Subcutaneous adipose tissue (tissue), 4 donors: ENCODE results near the gene GATA2. TPM values are rescaled to one million over a fixed set of nuclear protein-coding genes. Genes with fewer than 3 reads are reported as not detected.

ENCODE experiments used
- total RNA-seq, 4 donors: library from RNA; depleted of rRNA; stranded (reverse); fragments of >200 nt; gene quantifications; one replicate each; pipeline ENCODE4 v1.1.0, GENCODE V29; 2016
- TF ChIP-seq, protein P1 (sequence below): fragments of 450-650 bp; IDR thresholded peaks from one replicate; pipeline ENCODE4 v1.5.1; 2016; ENCODE audit warnings: low read depth, mild to moderate bottlenecking, control low read depth, antibody characterized with exemption, moderate library complexity

The GATA2 gene
- total RNA-seq, 4 donors from 2014 or later, result 2.4 to 26.6 (median 11.0) TPM

DNA sequence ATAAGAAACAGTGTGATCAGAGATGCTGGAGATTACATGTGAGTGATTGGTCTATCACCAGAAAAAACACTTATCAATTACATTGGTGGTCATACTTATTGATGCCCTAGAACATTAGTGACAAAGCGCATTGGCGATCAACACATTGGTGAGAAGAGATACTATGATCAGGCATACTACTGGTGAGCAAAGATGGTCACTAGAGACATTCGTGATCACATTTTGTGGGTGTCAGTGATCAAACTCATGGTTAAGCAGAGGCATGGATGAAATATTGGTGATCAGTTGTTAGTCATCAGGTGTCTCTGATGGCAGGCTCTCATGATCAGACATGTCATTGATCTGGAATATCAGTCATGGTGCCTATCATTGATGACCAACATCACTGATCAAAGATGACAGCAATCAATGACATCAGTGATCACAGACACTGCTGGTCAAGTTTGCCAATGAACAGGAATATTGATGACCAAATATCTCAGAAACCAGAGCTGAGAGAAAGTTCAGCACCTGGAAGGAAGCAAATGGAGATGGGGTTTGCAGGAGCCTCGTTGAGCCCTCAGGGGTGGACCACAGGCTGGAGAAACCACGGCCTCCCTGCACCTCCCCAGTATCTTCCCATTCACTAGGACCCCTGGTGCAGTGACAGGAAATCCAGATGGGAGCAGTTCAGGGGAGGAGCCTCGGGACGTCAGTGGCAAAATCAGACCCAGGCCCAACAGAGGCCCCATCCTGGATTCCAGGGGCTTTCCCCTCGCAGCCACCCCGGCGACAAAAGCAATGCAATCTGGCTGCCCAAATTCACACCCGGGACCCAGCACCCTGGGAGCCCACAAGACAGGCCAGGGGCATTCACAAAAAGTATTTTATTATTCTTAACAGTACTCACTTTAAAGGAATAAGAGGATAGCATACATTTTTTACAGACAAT lies 14.2 kb downstream of the GATA2 start:
- TF ChIP-seq, protein P1, sequence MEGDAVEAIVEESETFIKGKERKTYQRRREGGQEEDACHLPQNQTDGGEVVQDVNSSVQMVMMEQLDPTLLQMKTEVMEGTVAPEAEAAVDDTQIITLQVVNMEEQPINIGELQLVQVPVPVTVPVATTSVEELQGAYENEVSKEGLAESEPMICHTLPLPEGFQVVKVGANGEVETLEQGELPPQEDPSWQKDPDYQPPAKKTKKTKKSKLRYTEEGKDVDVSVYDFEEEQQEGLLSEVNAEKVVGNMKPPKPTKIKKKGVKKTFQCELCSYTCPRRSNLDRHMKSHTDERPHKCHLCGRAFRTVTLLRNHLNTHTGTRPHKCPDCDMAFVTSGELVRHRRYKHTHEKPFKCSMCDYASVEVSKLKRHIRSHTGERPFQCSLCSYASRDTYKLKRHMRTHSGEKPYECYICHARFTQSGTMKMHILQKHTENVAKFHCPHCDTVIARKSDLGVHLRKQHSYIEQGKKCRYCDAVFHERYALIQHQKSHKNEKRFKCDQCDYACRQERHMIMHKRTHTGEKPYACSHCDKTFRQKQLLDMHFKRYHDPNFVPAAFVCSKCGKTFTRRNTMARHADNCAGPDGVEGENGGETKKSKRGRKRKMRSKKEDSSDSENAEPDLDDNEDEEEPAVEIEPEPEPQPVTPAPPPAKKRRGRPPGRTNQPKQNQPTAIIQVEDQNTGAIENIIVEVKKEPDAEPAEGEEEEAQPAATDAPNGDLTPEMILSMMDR, result no peak

DNA sequence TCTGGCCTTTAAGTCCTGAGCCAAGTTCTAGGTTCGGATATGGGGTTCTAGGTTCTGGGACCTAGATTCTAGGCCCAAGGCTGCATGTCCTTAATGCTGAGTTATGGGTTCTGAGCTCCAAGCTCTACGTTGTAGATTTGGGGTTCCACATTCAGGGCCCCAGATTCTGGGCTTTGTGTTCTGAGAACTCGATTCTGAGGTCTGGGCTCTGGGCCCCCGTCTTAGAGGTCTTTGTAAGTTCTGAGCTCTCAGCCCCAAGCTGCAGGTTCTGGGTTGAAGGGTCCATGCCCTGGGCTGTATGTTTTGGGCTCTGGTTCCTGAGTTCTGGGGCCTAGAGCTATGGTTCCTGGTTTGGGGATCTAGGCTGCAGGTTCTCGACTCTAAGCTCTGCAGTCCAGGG lies 16.3 kb downstream of the GATA2 start:
- TF ChIP-seq, protein P1, result no peak

DNA sequence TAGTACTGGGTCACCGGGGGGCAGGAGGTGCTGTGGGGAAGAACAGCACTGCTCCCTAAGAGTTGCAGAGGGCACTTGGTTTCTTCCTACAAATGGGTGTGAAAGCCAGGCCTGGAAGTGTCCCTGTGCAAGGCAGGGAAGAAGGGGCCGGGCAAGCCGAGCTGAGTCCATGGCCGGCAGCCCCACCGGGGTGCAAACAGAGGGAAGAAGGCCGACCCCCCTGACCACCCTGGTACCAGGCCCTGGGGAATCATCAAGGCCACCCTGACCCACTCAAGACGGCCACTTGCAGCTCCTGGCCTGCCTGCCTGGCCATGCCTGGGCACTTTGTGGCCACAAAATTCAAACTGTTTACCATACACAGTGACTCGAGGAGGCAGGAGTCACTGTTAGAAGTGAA lies 17.6 kb downstream of the GATA2 start:
- TF ChIP-seq, protein P1, result no peak

DNA sequence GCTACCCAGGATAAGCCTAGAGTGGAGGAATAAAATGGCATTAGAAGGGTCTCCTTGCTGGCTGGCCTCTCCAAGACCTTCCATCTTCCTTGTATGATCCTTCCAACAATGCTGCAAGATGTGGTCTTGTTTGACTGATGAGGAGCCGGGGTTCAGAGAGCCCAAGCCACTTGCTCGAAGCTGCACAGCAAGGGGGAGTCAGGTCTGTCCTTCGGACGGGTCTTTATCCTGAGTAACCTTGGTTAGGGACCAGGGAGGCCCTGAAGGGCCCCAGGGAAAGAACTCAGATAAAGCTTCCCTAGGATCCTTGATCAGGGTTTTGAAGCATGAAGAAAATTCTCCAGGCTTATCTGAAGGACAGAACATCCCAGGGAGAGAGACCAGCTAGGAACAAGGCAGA lies 19.3 kb downstream of the GATA2 start:
- TF ChIP-seq, protein P1, result no peak

DNA sequence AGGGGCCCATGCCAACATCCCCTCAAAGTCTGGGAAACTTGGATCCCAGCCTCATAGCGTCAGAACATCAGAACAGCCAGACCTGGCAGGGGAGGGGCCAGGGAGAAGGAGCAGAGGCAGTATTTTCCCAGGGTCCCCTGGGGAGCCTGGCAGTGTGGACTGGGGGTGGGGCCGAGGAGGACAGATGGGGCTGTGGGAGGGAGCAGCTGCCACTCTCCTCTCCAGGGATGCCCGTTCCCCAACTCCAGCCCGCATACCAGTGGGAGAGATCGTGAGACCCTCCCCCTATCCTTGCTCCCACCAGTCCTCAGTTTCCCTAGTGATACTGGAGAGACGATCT lies 19.9 kb downstream of the GATA2 start:
- TF ChIP-seq, protein P1, result no peak

DNA sequence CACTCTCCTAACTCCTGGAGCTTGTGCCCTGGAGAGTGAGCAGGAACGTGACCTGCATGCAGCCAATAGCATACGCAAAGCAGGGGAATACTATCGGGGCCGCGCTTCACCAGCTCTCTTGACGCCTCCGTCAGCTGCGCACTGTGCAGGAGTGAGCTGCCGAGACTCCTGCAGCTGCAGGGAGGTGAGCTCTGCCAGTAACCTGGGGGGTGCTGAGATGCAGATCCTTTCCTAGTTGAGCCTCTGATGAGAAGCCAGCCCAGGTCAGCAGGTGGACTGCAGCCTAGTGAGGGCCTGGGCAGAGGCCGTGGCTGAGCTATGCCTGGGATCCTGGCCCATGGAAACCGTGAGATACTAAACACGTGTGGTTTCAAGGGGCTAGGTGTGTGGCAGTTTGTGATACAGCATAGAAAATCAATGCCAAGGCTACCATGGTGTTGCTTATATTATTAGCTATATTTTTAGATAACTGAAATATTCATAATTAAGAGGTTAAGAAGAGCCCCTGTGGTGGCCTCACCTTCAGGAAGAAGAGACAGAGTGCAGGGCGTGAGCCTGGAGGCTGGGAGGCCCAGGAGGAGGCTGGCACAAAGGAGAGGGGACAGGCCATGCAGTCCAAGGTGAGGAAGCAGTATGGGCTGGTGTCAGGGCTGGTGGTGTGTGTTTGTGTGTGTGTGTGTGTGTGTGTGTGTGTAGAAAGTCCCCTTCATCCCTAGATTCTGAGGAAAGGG lies 20.4 kb downstream of the GATA2 start:
- TF ChIP-seq, protein P1, result no peak

DNA sequence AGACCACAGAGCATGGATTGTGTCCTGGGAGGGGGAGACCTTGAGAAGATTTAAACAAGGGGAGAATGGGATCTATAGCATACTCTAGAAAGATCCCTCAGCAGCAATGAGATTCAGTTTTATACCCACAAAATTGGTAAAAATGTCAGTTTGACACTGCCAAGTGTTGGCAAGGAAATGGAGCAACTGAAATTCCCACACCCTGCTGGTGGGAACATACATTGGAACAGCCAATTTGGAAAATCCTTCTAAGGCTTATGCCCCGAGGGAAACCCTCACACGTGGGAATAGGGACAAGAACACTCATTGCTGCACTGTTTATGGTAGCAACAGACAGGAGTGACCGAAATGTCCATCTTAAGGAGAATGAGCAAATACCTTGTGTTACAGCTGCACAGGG lies 21.3 kb downstream of the GATA2 start:
- TF ChIP-seq, protein P1, result no peak
